GM21717 (cell line): ENCODE measurements around the gene SIRPA.

ENCODE experiments used
- ATAC-seq: cut with Tn5 transposase; IDR thresholded peaks from one replicate; pipeline ENCODE4 v1.9.1; 2021; ENCODE audit warnings: mild to moderate bottlenecking, moderate library complexity; ENCODE audit not compliant: unreplicated experiment

SIRPA gene

DNA sequence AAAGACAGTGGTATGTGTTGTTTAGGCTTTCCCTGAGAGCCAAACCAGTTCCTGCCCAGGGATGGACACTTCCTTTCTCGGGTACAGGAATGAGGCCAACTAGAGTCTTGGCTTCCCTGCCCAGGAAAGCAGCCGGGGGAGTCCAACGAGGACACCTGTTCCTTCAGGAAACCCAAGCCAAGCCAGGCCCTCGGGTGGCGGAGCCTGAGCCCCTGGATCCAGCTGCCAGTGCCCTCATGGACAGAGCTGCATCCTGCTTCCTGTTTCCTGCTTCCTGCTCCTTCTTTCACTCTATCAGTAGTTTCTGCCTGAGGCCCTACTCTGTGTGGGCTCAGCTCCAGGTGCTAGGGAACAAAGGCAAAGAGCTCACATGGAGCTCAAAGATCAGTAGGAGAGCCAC lies 7.9 kb upstream of the SIRPA start:
- ATAC-seq: no peak

- no peak for ATAC-seq
Observed at GRCh38 chr20:1887756-1888155, 7.5 kb upstream of the SIRPA start.

DNA sequence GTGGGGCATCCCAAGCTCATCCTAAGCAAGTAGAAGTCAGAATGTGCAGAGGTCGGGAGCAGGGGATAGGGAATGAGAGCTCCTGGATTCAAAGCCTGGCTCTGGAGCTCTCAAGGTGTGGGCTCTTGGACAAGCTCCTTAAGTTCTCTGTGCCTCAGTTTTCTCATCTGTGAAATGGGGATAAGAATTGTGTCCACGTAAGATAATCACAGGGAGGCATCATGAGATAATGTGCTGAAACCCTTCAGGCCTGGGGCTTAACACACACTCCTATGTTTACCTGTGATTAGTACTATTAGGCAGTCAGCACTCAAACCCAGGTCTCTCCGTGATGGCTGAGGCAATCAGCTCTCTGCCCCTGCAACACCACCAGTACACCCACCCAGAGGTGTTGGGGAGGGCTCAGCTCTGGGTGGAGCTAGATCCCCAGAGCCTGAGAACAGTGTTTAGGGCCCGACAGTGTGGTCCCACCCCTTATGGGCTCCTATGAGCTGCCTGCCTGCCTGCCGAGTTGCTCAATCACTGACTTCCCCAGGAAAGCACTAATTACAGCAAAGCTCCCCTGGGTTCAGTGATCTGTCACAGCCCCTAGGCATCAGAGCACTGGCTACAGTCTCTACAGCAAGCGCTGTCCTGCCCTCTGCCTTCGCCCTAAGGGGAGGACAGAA lies 6.3 kb upstream of the SIRPA start:
- no peak for ATAC-seq

- no peak for ATAC-seq
Observed at GRCh38 chr20:1890469-1891262, 4.5 kb upstream of the SIRPA start.

DNA sequence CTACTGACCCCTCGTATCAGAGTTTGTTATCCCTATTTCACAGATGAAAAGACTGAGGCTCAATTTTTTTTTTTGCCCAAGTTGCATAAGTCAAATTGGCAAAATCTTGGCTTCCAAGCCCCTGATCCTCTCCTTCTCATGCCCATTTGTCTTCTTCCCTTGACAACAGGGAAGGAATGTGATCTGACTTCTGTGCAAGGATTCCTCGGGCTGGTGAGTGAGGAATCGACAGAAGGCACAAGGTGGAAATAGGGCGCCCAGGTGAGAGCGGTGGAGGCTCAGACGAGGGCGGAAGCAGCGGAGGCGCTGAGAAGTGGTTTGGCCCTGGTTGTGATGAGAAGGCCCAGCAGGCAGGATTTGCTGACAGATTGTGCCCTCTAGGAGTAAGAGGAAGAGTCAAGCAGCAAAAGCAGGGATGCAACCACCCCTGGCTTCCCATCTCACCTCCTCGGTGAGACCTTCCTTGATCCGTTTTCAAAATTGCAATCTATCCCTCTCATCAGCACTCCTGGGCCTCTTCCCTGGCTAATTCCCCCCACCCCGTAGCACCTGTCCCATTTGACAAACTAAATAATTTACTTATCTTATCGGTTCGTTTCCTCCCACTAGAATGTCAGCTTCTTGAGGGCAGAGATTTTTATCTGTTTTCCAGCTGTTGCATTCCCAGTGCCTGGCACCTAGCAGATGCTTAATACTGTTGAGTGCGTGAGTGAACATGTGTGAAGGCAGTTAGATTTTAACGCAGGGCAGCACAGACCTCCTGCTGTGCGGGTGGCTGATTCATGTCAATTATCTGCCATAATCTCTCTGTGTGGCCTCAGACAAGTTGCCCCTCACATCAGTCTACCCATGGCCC lies 3.7 kb upstream of the SIRPA start:
- no peak for ATAC-seq

- ATAC-seq: no peak
Observed at GRCh38 chr20:1892119-1892385, 3.2 kb upstream of the SIRPA start.

GRCh38 chr20:1893721-1894470 lies 1.3 kb upstream of the SIRPA start:
- no peak for ATAC-seq

DNA sequence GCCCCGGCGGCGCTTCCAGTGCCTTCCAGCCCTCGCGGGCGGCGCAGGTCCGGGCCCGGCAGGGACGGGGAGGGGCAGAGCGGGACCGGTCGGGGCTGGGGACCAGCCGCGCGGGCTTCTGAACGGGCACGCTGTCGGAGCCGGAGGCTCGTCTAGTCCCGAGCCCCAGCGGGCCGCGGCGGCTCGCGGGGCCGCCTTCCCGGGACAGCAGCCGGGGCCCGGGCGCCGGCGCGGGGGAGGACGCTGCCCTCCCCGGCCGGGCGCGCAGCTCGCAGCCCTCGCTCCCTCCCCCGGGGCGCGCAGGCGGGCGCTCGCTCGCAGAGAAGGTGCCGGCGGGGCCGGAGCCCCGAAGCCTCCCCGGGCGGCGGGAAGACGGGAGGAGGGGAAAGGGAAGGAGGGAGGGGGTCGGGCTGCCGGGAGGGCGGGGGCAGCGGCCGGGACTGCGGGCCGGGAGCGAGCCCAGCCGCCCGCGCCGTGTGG lies 696 bp upstream of the SIRPA start:
- no peak for ATAC-seq

DNA sequence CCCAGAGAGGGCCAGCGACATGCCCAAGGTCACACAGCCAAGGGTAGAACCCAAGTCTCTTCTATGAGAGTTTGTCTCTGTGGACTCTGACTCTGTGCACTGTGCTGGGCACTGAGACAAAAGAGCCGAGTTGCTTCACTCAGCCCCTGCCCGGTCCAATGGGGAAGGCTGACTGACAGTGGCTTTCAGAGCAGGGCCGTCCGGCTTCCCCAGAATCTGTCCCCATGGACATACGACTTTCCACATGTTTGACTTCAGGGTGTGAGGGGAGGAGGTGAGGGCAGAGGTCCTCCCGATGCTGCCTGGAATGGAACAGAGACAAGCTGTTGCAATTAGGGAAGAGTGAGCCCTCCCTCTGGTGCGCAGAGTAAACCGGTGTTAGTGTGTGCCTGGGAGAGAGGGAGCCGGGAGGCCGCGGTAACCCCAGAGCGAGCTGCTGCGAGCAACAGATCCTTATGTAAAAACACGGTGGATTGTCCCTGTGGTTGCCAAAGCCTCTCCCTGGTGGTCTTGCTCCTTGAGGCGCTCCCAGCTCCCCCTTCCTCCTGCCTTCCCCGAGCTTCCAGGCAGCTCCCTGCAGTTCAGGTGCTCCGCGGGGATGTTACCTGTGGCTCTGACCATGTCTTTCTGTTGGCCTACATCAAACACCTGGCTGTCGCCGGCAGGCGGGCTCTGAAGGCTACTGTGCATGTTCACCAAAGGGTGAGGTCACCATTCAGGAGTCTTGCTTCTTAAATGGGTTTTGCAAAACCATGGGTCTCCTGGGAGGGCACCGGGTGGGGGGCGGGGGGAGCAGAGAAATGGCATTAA lies 672 bp downstream of the SIRPA start:
- no peak for ATAC-seq

GRCh38 chr20:1896484-1897258 lies 1.5 kb downstream of the SIRPA start:
- no peak for ATAC-seq

DNA sequence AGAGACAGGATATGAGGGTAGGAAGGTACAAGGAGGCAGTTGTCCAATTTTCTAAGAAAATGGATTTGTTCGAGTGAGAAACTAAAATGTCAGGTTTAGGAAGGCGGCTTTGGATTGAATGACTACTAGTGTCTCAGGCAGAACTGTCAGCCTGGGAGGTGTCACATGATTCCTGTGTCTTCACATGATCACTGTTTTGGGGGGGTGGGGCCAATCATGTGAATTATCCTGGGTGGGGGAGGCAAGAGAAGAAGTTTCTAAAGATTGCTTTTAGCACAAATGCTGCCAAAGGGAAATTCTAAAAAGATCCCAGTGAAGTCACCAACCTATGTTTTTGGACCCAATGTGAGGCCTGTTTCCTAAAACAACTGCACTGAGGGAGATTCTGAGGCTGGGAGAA lies 2.3 kb downstream of the SIRPA start:
- peak; percentile 13 for ATAC-seq

- ATAC-seq: peak; percentile 50
Observed at GRCh38 chr20:1897965-1898464, 2.8 kb downstream of the SIRPA start.

DNA sequence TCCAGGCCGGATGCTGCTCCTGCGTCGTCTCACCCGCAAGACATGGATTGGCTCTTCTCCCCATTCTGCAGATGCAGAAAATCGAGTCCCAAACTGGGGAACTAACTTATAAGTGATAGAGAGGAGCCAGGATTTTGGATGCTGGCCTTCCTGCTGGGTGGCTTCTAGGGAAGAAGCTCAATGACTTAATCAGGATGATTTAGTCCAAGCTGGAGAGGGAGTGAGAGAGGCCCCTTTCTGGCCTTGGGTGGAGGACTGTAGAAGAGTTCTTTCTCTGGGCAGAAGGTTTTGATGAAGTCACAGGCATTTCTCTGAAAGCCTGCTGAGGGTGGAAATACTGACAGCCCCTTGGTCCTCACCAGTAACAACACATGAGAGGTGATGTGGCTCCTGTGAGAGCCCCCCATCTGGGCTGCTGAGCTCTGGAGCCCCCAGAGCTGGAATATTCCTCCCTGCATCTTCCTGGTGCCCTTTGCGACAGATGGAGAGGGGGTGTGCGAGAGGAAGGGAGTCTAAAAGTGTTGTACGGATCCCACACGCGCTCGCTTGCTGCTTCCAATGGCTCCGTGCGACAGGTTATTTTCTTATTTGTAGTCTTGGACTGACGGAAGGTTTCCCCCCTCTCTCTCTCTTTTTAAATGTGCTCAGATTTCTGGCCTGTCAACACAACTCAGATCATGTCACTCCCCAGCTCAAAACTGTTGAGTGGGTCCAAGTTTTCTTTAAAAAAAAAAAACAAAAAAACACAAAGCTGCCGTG lies 3.5 kb downstream of the SIRPA start:
- ATAC-seq: no peak

DNA sequence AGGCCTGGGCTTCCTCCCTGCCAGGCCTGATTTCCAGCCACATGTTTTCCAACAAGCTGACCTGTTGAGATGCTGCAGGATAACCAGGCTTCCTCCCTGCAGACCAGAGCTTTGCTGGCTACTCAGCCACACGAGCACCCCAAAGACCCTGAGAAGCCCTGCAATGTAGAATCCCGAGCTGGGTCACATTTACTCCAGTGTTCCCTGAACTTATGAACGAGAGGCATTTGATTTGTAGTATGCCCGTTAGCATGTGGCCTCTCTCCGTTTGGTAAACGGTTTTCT lies 4.0 kb downstream of the SIRPA start:
- no peak for ATAC-seq

DNA sequence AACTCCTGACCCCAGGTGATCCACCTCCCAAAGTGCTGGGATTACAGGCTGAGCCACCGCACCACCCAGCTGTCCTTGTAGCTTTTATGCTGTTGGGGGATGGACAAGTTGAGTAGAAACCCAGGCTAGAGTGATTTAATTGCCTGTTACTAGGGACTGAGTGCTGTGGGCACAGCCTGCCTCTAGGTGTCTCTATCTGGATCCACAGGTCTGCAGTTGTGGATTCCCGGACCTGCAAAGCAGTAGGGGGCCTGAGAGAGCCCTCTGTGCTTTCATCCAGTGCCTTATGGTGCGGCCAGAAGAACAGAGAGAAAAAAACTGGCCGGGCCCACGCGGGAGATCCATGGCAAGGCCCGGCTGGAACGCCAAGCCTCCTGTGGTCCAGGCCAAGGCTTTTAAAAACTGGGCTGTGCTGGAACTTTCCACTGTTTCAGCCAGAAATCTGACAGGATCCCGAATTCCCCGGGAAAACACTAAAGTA lies 5.2 kb downstream of the SIRPA start:
- no peak for ATAC-seq

DNA sequence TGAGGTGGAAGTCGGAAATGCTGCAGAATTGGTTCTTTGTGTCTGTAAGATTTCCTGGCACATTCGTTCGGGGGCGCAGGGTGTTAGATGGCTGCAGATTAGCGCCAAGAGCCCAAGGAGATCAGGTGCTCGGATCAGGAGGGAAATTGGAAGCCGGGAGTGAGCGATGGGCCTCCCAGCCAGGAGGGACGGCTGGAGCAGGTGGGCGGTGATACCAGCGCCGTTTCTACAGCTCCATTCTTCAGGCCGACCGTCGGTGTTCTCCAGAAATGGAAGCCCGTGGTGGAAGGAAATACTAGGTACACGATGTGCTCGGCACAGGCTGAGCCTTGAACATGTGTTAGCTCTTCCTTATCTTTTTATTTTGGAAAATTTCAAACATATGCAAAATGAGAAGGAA lies 6.5 kb downstream of the SIRPA start:
- ATAC-seq: no peak

GRCh38 chr20:1902188-1902587 lies 7.0 kb downstream of the SIRPA start:
- no peak for ATAC-seq

- no peak for ATAC-seq
Observed at GRCh38 chr20:1904135-1904534, 8.9 kb downstream of the SIRPA start.

DNA sequence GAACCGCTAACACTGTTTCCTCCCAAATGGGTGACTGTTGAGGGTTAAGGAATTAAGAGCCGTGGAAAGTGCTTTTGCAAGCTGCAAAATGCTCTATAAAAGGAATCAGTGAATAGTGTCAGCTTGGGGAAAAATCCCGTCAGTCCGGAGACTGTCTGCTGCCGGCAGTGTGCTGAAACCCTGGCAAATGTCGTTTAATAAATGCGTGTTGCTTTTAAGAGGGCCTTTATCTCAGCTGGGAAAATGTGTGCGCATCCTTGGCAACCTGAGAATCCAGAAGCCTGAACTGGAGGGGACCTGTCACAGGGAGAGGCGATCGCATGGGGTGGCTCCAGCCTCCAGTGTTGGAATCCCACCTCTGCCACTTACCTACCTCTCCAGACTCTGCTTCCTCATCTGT lies 9.8 kb downstream of the SIRPA start:
- ATAC-seq: no peak
